Fibroblast of villous mesenchyme (primary cell): ENCODE results near the gene GYPA. TPM values are rescaled to one million over a fixed set of nuclear protein-coding genes. Genes with fewer than 3 reads are reported as not detected.
"Not testable (repeated sequence)": the region's sequence is repeated elsewhere in the genome, so short reads cannot be mapped to it uniquely, and the experiment has no call there.

Experiments
- DNase-seq: peaks from one replicate; pipeline ENCODE4 v3.0.0-alpha.2; 2010; ENCODE audit warnings: low read depth
- H3K4me3 ChIP-seq: 2 replicates; pipeline ENCODE4 v1.5.1; 2011; ENCODE audit warnings: low read depth, mild to moderate bottlenecking, low read length
- CTCF ChIP-seq: IDR thresholded peaks from 2 replicates; pipeline ENCODE4 v1.5.1; 2012; ENCODE audit warnings: low read depth, mild to moderate bottlenecking, low read length; ENCODE audit not compliant: insufficient read depth
- total RNA-seq: library from RNA; depleted of rRNA; stranded (reverse); fragments of >200 nt; gene quantifications from 2 replicates; pipeline ENCODE4 v1.2.3, GENCODE V29; 2012

Gene GYPA
- total RNA-seq, 1 donor, result not detected

GRCh38 chr4:144115519-144115918, 25.0 kb downstream of the GYPA start:
- no peak overlapping the region for H3K4me3 ChIP-seq
- no peak for DNase-seq
- no peak for TF ChIP-seq CTCF

- H3K4me3 ChIP-seq, result no peak overlapping the region
- TF ChIP-seq CTCF, result no peak
- no peak for DNase-seq
Observed at GRCh38 chr4:144113546-144113945, 27.0 kb downstream of the GYPA start.

GRCh38 chr4:144104509-144105130, 35.9 kb downstream of the GYPA start:
- TF ChIP-seq CTCF, result no peak
- H3K4me3 ChIP-seq, result no peak overlapping the region
- no peak for DNase-seq

DNA sequence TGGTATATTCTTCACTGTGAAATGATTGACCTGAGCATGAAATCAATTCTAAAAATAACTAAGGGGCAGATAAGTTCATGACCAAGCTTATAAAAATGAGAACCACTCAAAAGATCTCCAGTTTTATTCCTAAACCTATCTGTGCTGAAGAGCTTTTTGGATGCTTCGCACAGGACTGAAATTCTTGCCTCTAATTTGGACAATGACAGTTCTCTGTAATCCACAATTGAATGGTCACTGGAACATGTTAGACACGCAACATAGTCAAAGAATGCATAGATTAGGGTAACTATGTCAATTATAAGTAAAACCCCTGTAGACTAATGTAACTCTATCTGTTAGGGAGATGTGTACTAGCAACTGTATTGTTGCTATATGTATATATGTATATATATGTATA, 42.7 kb downstream of the GYPA start:
- not testable (repeated sequence) for H3K4me3 ChIP-seq, DNase-seq

- H3K4me3 ChIP-seq, DNase-seq: not testable (repeated sequence)
Observed at GRCh38 chr4:144093995-144094394, 46.5 kb downstream of the GYPA start.

DNA sequence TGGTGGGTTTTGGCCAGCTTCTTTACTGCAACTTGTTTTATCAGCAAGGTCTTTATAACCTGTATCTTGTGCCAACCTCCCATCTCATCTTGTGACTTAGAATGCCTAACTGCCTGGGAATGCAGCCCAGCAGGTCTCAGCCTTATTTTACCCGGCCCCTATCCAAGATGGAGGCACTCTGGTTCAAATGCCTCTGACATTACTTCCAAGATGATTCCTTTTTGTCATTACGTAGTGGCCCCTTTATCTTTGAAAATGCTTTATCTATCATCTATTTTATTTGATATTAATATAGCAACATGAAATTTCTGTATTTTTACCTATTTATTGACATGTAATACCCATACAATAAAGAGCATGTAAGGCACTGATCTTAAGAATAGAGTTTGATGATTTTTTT, 49.3 kb downstream of the GYPA start:
- not testable (repeated sequence) for H3K4me3 ChIP-seq, DNase-seq

DNA sequence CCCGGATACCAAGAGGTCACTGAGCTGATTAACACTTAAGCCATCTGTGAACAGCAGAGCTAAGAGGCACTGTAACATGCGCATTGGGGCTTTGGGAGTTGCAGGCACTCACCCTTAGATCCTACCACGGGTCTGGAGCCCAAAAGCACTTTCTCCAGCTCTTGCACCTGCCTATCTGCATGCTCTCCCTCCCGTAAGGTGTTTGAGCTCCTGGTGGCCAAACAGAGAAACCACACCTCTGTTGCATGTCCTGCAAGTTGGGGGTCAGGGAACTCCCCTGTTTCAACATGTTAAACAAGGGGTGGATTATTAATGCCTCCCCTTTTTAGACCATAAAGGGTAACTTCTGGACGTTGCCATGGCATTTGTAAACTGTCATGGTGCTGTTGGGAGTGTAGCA, 49.8 kb downstream of the GYPA start:
- no peak for DNase-seq
- no peak overlapping the region for H3K4me3 ChIP-seq
- no peak for TF ChIP-seq CTCF

DNA sequence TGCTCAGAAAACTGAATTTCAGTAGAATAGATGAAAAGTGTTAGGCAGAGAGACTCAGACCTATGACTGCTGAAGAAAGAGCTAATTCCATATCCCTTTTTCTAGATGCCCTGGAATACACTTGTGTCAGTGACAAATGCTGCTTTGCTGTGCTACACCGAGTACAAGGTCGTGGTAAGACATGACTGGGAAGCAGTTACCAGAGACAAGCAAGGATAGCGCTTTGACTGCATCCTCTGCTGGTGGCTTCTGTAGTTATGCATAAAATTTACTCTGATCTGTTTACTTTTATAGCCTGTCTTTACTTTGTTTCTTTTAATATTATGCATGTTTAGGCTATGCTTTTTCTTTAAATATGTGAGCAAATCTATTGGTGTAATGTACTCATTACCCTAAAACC, 58.5 kb downstream of the GYPA start:
- DNase-seq, H3K4me3 ChIP-seq: not testable (repeated sequence)

DNA sequence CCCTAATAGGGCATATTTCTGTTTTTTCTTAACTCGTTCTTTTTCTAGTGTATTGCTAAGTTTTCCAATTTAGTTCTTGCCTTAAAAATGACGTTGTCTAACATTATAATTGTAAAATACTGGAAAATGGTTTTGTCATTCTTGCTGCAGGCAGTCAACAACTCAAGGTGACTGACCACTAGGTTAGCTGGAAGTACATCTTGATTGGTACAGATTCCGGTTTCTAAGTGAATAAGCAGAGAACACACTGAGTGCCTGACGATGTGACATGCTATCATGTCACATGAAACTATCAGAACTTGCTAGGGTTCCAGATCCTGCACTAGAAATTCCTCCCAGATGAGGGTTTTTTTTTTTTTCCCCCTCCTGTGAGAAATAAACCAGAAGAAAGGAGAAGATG, 60.4 kb downstream of the GYPA start:
- H3K4me3 ChIP-seq, DNase-seq: not testable (repeated sequence)

- not testable (repeated sequence) for DNase-seq, H3K4me3 ChIP-seq
Observed at GRCh38 chr4:144078746-144079145, 61.8 kb downstream of the GYPA start.

- not testable (repeated sequence) for H3K4me3 ChIP-seq, DNase-seq
Observed at GRCh38 chr4:144061556-144061955, 79.0 kb downstream of the GYPA start.

DNA sequence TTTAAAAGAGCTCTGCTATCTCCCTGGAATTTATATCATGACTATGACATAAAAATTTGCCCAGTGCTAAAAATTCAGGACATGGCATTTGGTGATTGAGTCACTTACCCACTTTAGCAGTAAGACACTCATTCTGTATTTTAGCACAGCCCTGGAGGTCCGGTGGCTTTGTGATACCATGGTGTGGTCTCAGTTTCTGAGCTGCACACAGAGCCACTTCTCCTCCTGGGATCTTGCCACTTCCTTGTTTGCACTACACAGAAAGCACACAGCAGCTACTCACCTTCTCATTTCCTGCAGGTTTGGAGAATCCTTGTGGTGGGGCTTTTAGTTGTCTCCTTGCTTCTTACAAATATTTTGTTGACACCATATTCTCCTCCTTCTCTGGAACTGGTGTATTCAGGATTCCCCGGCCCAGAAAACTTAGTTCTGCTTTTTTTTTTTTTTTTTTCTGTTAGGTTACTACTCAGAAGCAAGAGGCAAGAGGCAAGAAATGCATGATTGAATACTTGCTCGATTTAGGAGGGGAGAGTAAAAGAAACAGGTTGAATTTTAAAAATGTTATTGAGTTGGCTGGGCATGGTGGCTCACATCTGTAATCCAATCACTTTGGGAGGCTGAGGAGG, 80.2 kb downstream of the GYPA start:
- not testable (repeated sequence) for DNase-seq, H3K4me3 ChIP-seq
